ENCODE measurements around the gene ANGPTL8. TPM values are rescaled to one million over a fixed set of nuclear protein-coding genes. Genes with fewer than 3 reads are reported as not detected.

Gene ANGPTL8
- total and polyA plus RNA-seq, 2 of the 4 experiments (the other 2 are of a cell fraction): not detected

DNA sequence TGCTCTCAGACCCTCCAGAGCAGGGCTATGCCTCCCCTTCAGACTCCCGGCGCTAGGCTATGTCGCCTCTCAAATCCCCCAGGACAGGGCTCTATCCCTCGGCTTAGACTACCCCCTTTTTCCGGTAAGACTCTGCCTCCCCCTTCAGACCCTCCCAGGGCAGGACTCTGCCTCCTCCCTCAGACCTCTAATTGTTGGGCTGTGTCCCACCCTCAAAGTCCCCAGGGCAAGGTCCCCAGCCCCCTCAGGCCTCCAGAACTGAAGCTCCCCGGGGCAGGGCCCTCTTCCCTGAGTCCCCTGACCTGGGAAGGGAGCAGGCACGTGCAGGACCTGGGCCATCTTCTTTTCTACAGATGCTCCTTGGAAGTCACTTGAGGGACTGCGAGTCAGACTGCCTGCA is 45.2 kb upstream of the ANGPTL8 start:
- H2BK15ac ChIP-seq (ENCODE audit: low read depth, low read length): peak overlapping the region; percentile 50; the same call in 1 of the 3 replicates
- H3K9me3 ChIP-seq (ENCODE audit: control insufficient read depth, insufficient read depth, low read length): no peaks in the 10 kb centered on the region
- H4K20me1 ChIP-seq (ENCODE audit: insufficient read depth, low read length): peaks cover 32% of the 10 kb centered on the region
- peaks cover 31 to 76% of the 10 kb centered on the region in 2 experiments for H3K79me1 ChIP-seq (ENCODE audit: low read depth in 1 of 2, low read length in 2 of 2)
- H3K4ac ChIP-seq (ENCODE audit: low read depth, low read length): peak overlapping the region; percentile 99
- peak overlapping the region; percentile 43; the same call in 1 of the 2 replicates for H3K4me2 ChIP-seq (ENCODE audit: low read depth, low read length)
- peak overlapping the region; percentile 19 for H4K5ac ChIP-seq (ENCODE audit: low read depth, low read length)
- ATAC-seq (ENCODE audit: low read depth) (no peak), DNase-seq (no peak)
- H3K9me1 ChIP-seq (ENCODE audit: insufficient read depth, low read length): peaks cover 7% of the 10 kb centered on the region
- intact Hi-C loops (cut with micrococcal nuclease): no loop called here
- no peak overlapping the region for H2AFZ ChIP-seq (replicated peaks; ENCODE audit: low read length, poor library complexity)
- WGBS, 2 experiments (ENCODE audit: extremely low coverage in 2 of 2, insufficient read length in 1 of 2): 73% methylated on average over 5 of the region's 8 CpGs; no CpG with 5 or more reads in 1 of the 2 experiments
- H3K27ac ChIP-seq (ENCODE audit: insufficient read depth, low read length): peak overlapping the region; percentile 100
- H2BK5ac ChIP-seq (ENCODE audit: low read depth, low read length, poor library complexity, severe bottlenecking): peak overlapping the region; percentile 97
- ChIA-PET CTCF (no interaction called here), POLR2A (ENCODE audit: unreplicated experiment) (no interaction called here)
- H3K4me3 ChIP-seq (ENCODE audit: insufficient read depth, low read depth, low read length): no peak overlapping the region; the same call in 1 of the 2 replicates
- H3K4me1 ChIP-seq (ENCODE audit: control insufficient read depth, insufficient read depth, low read length): peaks cover 21% of the 10 kb centered on the region
- H2BK120ac ChIP-seq (ENCODE audit: low read depth, low read length): peak overlapping the region; percentile 68
- H4K91ac ChIP-seq (ENCODE audit: insufficient read depth, low read depth, low read length): peak overlapping the region; percentile 99
- BruUV-seq (replicated peaks): no TSS peak
- peak overlapping the region; percentile 97 for H2AK9ac ChIP-seq (replicated peaks; ENCODE audit: low read depth, low read length, poor library complexity)
- H3K27me3 ChIP-seq (ENCODE audit: control insufficient read depth, insufficient read depth, low read length): no peaks in the 10 kb centered on the region
- peak overlapping the region; percentile 31; the same call in 1 of the 2 replicates for H3K23ac ChIP-seq (ENCODE audit: low read depth, low read length)
- H3K14ac ChIP-seq (replicated peaks; ENCODE audit: low read depth, low read length): peak overlapping the region; percentile 55; the same call in 1 of the 2 replicates
- H3K36me3 ChIP-seq (ENCODE audit: control insufficient read depth, insufficient read depth, low read length): peaks cover 47% of the 10 kb centered on the region
- H3K9ac ChIP-seq (ENCODE audit: low read depth, low read length): peak overlapping the region; percentile 94
- H4K8ac ChIP-seq (ENCODE audit: low read depth in 2 of 2, low read length in 2 of 2): peak overlapping the region; percentile 70 to 99; a peak in 3 of 4 replicates
- H2BK20ac ChIP-seq (ENCODE audit: low read depth, low read length): no peak overlapping the region
- H3K18ac ChIP-seq (ENCODE audit: low read depth, low read length): peak overlapping the region; percentile 16; the same call in 1 of the 2 replicates
- in situ Hi-C loops (cut with MboI; ENCODE audit: low sequenced_read_pairs): no loop called here
- dilution Hi-C loops (cut with HindIII; ENCODE audit: low sequenced_read_pairs, unreplicated experiment): no loop called here
- H3K56ac ChIP-seq (ENCODE audit: extremely low read depth, insufficient read depth, low read length): no peak overlapping the region
- TF ChIP-seq RAD21 (IDR thresholded peaks at IDR 0.05; ENCODE audit: low read length): no peak
- H2AK5ac ChIP-seq (ENCODE audit: low read depth, low read length): peak overlapping the region; percentile 90

All from IMR-90 (cell line).